Lower leg skin (tissue), 3 donors: ENCODE results near the gene PANK4.

ENCODE experiments used
- CTCF ChIP-seq, 3 donors: fragments of 450-650 bp; IDR thresholded peaks; one replicate each; pipeline ENCODE4 v1.5.1; 2016; ENCODE audit warnings: antibody characterized with exemption in 3 of 3, mild to moderate bottlenecking in 3 of 3, moderate library complexity in 2 of 3
- POLR2A ChIP-seq, 2 donors: fragments of 450-650 bp; IDR thresholded peaks; one replicate each; pipeline ENCODE4 v1.6.1; 2016 to 2017; ENCODE audit warnings: antibody characterized with exemption in 2 of 2, mild to moderate bottlenecking in 1 of 2, moderate library complexity in 1 of 2

- TF ChIP-seq CTCF (IDR thresholded peaks at IDR 0.05) (no peak), POLR2A (IDR thresholded peaks at IDR 0.05) (no peak)
Measured at GRCh38 chr1:2542246-2542915, 16.0 kb upstream of the PANK4 start.
